Kidney epithelial cell (primary cell): Measurements from ENCODE around the gene MYL10. TPM values are rescaled to one million over a fixed set of nuclear protein-coding genes. Genes with fewer than 3 reads are reported as not detected.

ENCODE experiments used
- DNase-seq: peaks from one replicate; pipeline ENCODE4 v3.0.0-alpha.2; 2010; ENCODE audit warnings: low read depth
- H3K27me3 ChIP-seq: 2 replicates; pipeline ENCODE4 v1.6.0; 2011; ENCODE audit warnings: low read length; ENCODE audit not compliant: control insufficient read depth, insufficient read depth
- H3K36me3 ChIP-seq: 2 replicates; pipeline ENCODE4 v1.5.1; 2011; ENCODE audit warnings: low read length; ENCODE audit not compliant: control insufficient read depth, insufficient read depth
- H3K4me3 ChIP-seq: 2 replicates; pipeline ENCODE4 v1.5.1; 2011; ENCODE audit warnings: low read depth, mild to moderate bottlenecking, control low read depth, low read length
- CTCF ChIP-seq: IDR thresholded peaks from 2 replicates; pipeline ENCODE4 v1.5.1; 2011; ENCODE audit warnings: mild to moderate bottlenecking, moderate library complexity, low read length, control low read depth, inconsistent platforms; ENCODE audit not compliant: insufficient read depth, poor library complexity, severe bottlenecking
- total RNA-seq: library from RNA; depleted of rRNA; stranded (reverse); fragments of >200 nt; gene quantifications from 2 replicates; pipeline ENCODE4 v1.2.3, GENCODE V29; 2015

Gene MYL10
- total RNA-seq, 1 donor from 2014 or later: not detected

- no peak for TF ChIP-seq CTCF
- no peak for DNase-seq
Observed at GRCh38 chr7:101590663-101591435, 38.2 kb downstream of the MYL10 start.

DNA sequence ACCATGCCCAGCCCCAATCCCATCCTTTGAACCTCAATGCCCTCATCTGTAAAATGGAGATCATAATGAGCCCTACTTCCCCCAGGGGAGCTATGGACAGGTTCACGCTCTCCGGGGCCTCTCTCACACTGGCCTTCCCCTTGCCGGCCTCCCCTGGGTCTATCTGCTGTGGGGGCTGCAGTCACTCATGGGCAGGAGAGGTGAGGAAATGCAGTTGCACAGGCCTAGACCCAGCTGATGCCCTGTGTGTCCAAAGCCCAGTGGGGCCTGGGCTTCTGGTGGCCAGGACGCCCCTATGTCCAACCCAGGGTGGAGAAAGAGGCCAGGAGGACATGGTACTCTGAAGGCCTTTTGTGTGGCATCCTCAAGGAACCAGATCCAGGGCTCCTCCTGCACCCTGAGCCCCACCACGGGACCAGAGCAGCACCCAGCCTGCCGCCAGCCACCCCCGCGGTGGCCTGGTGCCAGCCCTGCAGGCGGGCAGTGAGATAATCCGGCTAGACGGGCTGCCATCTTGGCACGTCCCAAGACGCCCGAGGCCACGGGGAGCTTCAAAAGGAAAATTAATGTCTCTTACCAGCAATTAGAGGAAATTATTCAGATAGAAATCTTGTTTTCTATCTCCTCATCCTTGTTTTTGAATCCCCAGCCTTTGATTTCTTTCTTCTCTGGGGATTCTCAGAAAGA is 39.0 kb downstream of the MYL10 start:
- TF ChIP-seq CTCF: no peak
- no peak for DNase-seq

More at GRCh38 chr7:101590663-101591435, 38.2 kb downstream of the MYL10 start:
- Histone ChIP-seq H3K36me3 (no peaks in the 10 kb centered on the region), H3K4me3 (no peak overlapping the region), H3K27me3 (no peaks in the 10 kb centered on the region)

GRCh38 chr7:101589052-101589451 is 40.0 kb downstream of the MYL10 start:
- no peak for DNase-seq
- H3K27me3 ChIP-seq: no peaks in the 10 kb centered on the region
- no peaks in the 10 kb centered on the region for H3K36me3 ChIP-seq
- no peak overlapping the region for H3K4me3 ChIP-seq
- TF ChIP-seq CTCF: no peak

More for the DNA sequence above, 39.0 kb downstream of the MYL10 start:
- Histone ChIP-seq H3K36me3 (no peaks in the 10 kb centered on the region), H3K4me3 (no peak overlapping the region), H3K27me3 (no peaks in the 10 kb centered on the region)

GRCh38 chr7:101588131-101588935 is 40.8 kb downstream of the MYL10 start:
- Histone ChIP-seq H3K27me3 (no peaks in the 10 kb centered on the region), H3K36me3 (no peaks in the 10 kb centered on the region), H3K4me3 (no peak overlapping the region)
- DNase-seq: no peak
- no peak for TF ChIP-seq CTCF

- H3K36me3 ChIP-seq: no peaks in the 10 kb centered on the region
- no peak for TF ChIP-seq CTCF
- no peak for DNase-seq
- no peaks in the 10 kb centered on the region for H3K27me3 ChIP-seq
- H3K4me3 ChIP-seq: no peak overlapping the region
Observed at GRCh38 chr7:101586906-101587677, 42.0 kb downstream of the MYL10 start.
